ENCODE data around the gene COPS2. TPM values are rescaled to one million over a fixed set of nuclear protein-coding genes. Genes with fewer than 3 reads are reported as not detected.

The COPS2 gene
- polyA plus RNA-seq, 1 donor (not counting 4 experiments of a cell fraction or from before 2014, with no cell fraction given), result 114 TPM

- H3K79me2 ChIP-seq (ENCODE audit: control insufficient read depth, insufficient read depth, low read length), result peaks cover 14% of the 10 kb centered on the region
- dilution Hi-C loops (cut with MboI; ENCODE audit: extremely low pct_ligation_motif_present, low sequenced_read_pairs), result no loop called here
- no peak for FAIRE-seq
Measured at GRCh38 chr15:49191892-49192291, 36.5 kb upstream of the COPS2 start.

GRCh38 chr15:49190586-49190985 lies 35.2 kb upstream of the COPS2 start:
- Histone ChIP-seq H3K36me3 (ENCODE audit: control insufficient read depth in 2 of 2, extremely low read depth in 1 of 2, insufficient read depth in 2 of 2, low read length in 2 of 2) (no peaks in the 10 kb centered on the region), H3K27ac (ENCODE audit: control insufficient read depth, insufficient read depth, low read length) (no peak overlapping the region), H3K9me3 (ENCODE audit: control insufficient read depth, low read depth, low read length) (no peaks in the 10 kb centered on the region), H3K79me2 (ENCODE audit: control insufficient read depth, insufficient read depth, low read length) (peaks cover 14% of the 10 kb centered on the region), H3K27me3 (ENCODE audit: control insufficient read depth, extremely low read depth, insufficient read depth, low read length) (no peaks in the 10 kb centered on the region), H3K4me3 (ENCODE audit: control insufficient read depth in 2 of 3, extremely low read depth in 1 of 3, insufficient read depth in 2 of 3, low read depth in 1 of 3, low read length in 3 of 3) (no peak overlapping the region), H3K4me2 (ENCODE audit: control insufficient read depth, extremely low read depth, insufficient read depth, low read depth, low read length) (no peak overlapping the region), H3K9me1 (ENCODE audit: control insufficient read depth, extremely low read depth, insufficient read depth, low read length) (no peaks in the 10 kb centered on the region), H3K9ac (ENCODE audit: control insufficient read depth, extremely low read depth, insufficient read depth, low read length) (no peak overlapping the region), H3K4me1 (ENCODE audit: control insufficient read depth, extremely low read depth, insufficient read depth, low read length) (no peaks in the 10 kb centered on the region), H2AFZ (ENCODE audit: control insufficient read depth, low read length) (no peak overlapping the region), H4K20me1 (ENCODE audit: control insufficient read depth, extremely low read depth, insufficient read depth, low read length) (no peaks in the 10 kb centered on the region)
- no peak for DNase-seq (ENCODE audit: low read depth, low spot score)
- FAIRE-seq, result no peak
- dilution Hi-C loops (cut with MboI; ENCODE audit: extremely low pct_ligation_motif_present, low sequenced_read_pairs), result no loop called here
- TF ChIP-seq CTCF (optimal IDR thresholded peaks at IDR 0.05 in 1 of 3, IDR thresholded peaks at IDR 0.05 in 1 of 3, conservative IDR thresholded peaks at IDR 0.05 in 1 of 3; ENCODE audit: extremely low read depth in 1 of 3, insufficient read depth in 2 of 3, low read length in 3 of 3), result no peak
- TF ChIP-seq EZH2 (IDR thresholded peaks at IDR 0.05; ENCODE audit: low read length), result no peak

More at GRCh38 chr15:49191892-49192291, 36.5 kb upstream of the COPS2 start:
- H3K36me3 ChIP-seq (ENCODE audit: control insufficient read depth in 2 of 2, extremely low read depth in 1 of 2, insufficient read depth in 2 of 2, low read length in 2 of 2), result no peaks in the 10 kb centered on the region
- H3K9me1 ChIP-seq (ENCODE audit: control insufficient read depth, extremely low read depth, insufficient read depth, low read length), result no peaks in the 10 kb centered on the region
- no peak for TF ChIP-seq EZH2 (IDR thresholded peaks at IDR 0.05; ENCODE audit: low read length)
- no peak for TF ChIP-seq CTCF (optimal IDR thresholded peaks at IDR 0.05 in 1 of 3, IDR thresholded peaks at IDR 0.05 in 1 of 3, conservative IDR thresholded peaks at IDR 0.05 in 1 of 3; ENCODE audit: extremely low read depth in 1 of 3, insufficient read depth in 2 of 3, low read length in 3 of 3)
- H3K4me3 ChIP-seq (ENCODE audit: control insufficient read depth in 2 of 3, extremely low read depth in 1 of 3, insufficient read depth in 2 of 3, low read depth in 1 of 3, low read length in 3 of 3), result no peak overlapping the region
- no peak overlapping the region for H3K27ac ChIP-seq (ENCODE audit: control insufficient read depth, insufficient read depth, low read length)
- no peak overlapping the region for H3K4me2 ChIP-seq (ENCODE audit: control insufficient read depth, extremely low read depth, insufficient read depth, low read depth, low read length)
- H3K4me1 ChIP-seq (ENCODE audit: control insufficient read depth, extremely low read depth, insufficient read depth, low read length), result no peaks in the 10 kb centered on the region
- H2AFZ ChIP-seq (ENCODE audit: control insufficient read depth, low read length), result no peak overlapping the region
- H3K27me3 ChIP-seq (ENCODE audit: control insufficient read depth, extremely low read depth, insufficient read depth, low read length), result no peaks in the 10 kb centered on the region
- no peak for DNase-seq (ENCODE audit: low read depth, low spot score)
- no peak overlapping the region for H3K9ac ChIP-seq (ENCODE audit: control insufficient read depth, extremely low read depth, insufficient read depth, low read length)
- H4K20me1 ChIP-seq (ENCODE audit: control insufficient read depth, extremely low read depth, insufficient read depth, low read length), result no peaks in the 10 kb centered on the region
- H3K9me3 ChIP-seq (ENCODE audit: control insufficient read depth, low read depth, low read length), result no peaks in the 10 kb centered on the region

Data from keratinocyte (primary cell).